Prostate gland (tissue), 2 donors: Measurements from ENCODE around the gene GNAQ.

Experiments
- CTCF ChIP-seq, 4 experiments: fragments of 200-600 bp in 2 of 4; fragments of 450-650 bp in 2 of 4; sonication (generic) in 2 of 4; IDR thresholded peaks; 1 replicate in 3 of 4; 2 replicates in 1 of 4; pipeline ENCODE4 v1.5.1; 2016 to 2019; ENCODE audit warnings: antibody characterized with exemption in 4 of 4, mild to moderate bottlenecking in 2 of 4, moderate library complexity in 2 of 4
- POLR2A ChIP-seq: fragments of 450-650 bp; IDR thresholded peaks from one replicate; pipeline ENCODE4 v1.6.1; 2016; ENCODE audit warnings: antibody characterized with exemption, mild to moderate bottlenecking

DNA sequence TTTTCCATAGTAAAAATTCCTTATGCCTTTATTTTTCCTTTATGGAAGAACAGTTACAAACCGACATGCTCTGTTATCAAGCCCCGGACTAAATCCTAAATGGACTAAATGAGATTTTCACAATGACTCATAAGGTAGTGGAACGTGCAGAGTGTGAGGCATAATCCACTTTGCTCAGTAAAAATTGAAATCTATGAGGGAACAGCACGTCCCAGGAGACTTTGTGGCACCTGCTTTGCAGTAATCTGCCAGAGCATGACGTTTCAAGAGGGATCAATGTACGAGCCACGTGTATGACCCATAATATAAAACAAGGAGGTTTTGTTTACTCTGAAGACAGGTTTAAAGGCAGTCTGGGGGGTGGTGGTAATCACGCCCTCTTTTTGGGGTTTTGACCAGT, 299.7 kb downstream of the GNAQ start:
- TF ChIP-seq CTCF (IDR thresholded peaks at IDR 0.05) (no peak), POLR2A (no peak)
